GM12865 (cell line): ENCODE measurements around the gene ATXN7L1.

Source experiments
- DNase-seq: peaks from one replicate; pipeline ENCODE4 v3.0.0; 2010; ENCODE audit warnings: low read depth
- H3K4me3 ChIP-seq: 2 replicates; pipeline ENCODE4 v1.5.1; 2011; ENCODE audit warnings: mild to moderate bottlenecking, low read depth, low read length, control low read depth
- TF ChIP-seq, protein P1 (sequence below): IDR thresholded peaks from 2 replicates; pipeline ENCODE4 v1.5.1; 2011; ENCODE audit warnings: low read length, control low read depth, low read depth, inconsistent platforms; ENCODE audit not compliant: insufficient read depth; ENCODE audit errors: missing control alignments

ATXN7L1 gene

DNA sequence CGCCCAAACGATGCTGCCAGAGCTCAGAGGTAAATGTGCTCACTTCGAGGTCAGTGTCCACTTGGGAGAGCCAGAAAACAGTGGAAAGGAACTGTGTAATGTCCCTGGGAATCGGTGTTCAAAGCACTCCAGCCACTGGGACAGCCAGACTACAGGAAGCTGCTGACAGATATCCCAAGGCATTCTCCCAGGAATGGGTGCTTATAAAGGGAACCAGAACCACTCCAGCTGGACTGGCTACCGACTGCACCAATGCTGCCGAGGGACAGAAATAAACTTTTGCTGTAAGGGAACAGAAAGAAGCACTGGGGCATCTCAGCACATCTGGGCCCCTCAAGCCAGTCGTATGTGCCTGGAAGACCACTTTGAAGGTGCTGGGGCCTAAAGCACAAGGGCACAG lies 76.7 kb downstream of the ATXN7L1 start:
- TF ChIP-seq, protein P1, sequence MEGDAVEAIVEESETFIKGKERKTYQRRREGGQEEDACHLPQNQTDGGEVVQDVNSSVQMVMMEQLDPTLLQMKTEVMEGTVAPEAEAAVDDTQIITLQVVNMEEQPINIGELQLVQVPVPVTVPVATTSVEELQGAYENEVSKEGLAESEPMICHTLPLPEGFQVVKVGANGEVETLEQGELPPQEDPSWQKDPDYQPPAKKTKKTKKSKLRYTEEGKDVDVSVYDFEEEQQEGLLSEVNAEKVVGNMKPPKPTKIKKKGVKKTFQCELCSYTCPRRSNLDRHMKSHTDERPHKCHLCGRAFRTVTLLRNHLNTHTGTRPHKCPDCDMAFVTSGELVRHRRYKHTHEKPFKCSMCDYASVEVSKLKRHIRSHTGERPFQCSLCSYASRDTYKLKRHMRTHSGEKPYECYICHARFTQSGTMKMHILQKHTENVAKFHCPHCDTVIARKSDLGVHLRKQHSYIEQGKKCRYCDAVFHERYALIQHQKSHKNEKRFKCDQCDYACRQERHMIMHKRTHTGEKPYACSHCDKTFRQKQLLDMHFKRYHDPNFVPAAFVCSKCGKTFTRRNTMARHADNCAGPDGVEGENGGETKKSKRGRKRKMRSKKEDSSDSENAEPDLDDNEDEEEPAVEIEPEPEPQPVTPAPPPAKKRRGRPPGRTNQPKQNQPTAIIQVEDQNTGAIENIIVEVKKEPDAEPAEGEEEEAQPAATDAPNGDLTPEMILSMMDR = no peak
- DNase-seq = no peak
- no peak overlapping the region for H3K4me3 ChIP-seq

DNA sequence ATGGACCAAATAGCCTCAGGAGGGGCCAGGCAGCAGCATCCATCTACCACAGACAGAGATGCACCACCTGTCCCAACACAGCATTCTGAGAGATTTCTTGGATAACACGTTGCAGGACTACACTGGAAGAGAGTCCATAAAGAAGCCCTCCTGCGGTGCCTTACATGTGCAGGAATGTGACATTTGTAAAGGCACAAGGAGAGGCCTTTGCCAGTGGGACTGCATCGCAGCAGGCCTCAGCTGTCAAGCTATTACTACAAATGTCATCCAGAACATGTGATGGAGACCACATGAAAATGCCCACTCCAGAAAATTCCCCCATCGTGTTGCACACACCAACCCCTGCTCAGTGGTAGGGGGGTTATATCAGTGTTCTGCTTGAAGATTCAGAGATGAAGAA lies 77.4 kb downstream of the ATXN7L1 start:
- H3K4me3 ChIP-seq = no peak overlapping the region
- TF ChIP-seq, protein P1 = no peak
- no peak for DNase-seq

DNA sequence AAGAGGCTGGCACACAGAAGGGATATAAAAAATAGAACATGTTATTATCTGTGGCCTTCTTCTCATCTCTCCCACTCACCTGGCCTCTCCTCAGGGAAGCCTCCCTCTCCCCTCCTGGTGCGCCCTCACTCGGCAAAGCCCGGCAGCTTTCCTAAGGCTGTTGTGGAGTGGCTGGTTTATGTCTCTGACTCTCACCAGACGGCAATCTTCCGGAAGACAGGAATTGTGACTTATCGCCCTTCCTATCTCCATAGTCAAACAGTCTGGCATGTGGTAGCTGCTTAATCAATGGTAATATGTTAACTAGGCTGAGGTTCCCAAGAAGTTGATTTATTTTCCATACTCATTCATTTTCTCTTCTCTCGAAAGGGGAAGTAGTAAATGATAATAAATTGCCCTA lies 78.7 kb downstream of the ATXN7L1 start:
- DNase-seq = no peak
- TF ChIP-seq, protein P1 = no peak
- no peak overlapping the region for H3K4me3 ChIP-seq

DNA sequence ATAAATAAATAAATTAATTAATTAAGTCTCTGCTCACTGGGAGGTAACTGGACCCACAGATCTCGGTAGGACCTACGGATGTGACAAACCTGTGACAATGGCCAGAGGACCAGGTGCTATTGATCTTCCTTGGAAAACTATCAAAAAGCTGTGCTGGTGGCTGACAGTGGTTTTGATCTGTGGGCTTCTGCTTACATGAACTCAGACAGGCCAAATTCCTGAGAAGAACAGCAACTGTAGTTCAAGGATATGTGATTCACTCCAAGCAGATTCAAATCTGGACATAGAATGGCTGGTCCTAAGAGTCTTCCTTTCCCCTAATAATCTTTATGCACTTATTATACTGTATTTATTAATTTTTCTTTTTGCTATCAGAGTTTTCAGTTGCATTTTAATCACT lies 80.0 kb downstream of the ATXN7L1 start:
- no peak for DNase-seq
- H3K4me3 ChIP-seq = no peak overlapping the region
- TF ChIP-seq, protein P1 = no peak

GRCh38 chr7:105794741-105795729 lies 81.4 kb downstream of the ATXN7L1 start:
- DNase-seq = no peak
- H3K4me3 ChIP-seq = no peak overlapping the region
- TF ChIP-seq, protein P1 = no peak

- TF ChIP-seq, protein P1 = no peak
- no peak for DNase-seq
- H3K4me3 ChIP-seq = no peak overlapping the region
Measured at GRCh38 chr7:105792488-105793370, 83.7 kb downstream of the ATXN7L1 start.
